ENCODE results near the gene UBASH3B.

UBASH3B gene

DNA sequence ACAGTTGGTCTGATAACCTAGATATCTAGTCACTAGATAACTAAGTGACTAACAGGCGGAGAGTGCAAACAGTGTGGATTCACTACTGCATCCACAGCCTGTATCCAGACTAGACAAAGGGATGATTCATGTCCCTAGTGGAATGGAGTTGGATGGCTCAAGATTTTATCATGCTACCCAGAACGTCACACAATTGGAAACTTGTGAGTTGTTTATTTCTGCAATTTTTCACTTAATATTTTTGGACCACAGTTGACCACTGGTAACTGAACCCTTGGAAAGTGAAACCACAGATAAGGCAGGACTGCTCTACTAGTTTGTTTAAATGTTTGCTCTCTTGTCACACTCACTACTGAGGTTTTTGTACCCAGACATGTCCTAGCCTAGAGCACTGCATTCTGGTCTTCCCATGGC is 76.0 kb downstream of the UBASH3B start:
- no peak for DNase-seq (ENCODE audit: low read depth in 2 of 2)

DNA sequence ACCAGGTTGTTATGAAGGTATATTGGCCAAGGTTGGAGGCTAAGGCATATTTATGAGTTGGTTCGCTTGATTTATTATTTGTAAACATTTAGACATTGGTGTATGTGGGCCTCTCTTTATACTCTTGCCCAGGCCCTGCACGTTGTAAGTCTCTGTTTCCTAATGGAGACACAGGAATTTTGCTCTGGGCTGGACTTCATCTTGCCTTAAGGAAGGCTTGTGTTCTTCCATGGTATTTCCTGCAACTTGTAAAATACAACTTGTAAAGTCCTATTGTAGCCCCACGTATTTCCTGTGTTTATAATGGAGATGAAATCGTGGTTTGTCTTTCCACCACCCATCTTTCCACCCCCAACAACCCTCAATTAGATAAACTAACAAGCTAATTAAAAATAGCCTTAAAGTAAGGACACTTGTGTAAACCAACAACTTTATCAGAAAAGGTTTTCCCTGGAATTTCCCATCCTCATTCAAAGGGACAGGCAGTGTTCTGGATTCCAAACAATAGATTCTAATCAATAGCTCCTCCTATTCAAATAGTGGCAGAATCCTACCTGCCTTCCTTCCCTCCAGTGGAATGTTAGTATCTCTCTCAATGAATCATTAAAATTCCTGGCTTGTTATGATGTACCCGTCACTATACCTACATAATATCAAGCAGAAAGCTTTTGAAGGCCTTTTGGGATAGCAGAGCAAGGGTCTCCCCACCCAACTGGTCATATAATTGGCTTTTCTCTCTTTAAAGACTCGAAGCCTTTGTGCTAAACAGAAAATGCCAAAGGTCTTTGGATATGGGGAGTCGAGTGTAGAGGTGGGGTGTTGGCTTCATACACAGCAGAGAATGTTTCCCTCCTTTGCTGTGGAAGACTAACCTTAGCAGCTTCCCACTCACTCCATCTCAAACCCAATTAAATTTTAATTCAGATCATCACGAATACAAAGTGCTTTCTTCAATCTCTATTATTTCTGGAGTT is 77.1 kb downstream of the UBASH3B start:
- DNase-seq (ENCODE audit: low read depth in 2 of 2): no peak

DNA sequence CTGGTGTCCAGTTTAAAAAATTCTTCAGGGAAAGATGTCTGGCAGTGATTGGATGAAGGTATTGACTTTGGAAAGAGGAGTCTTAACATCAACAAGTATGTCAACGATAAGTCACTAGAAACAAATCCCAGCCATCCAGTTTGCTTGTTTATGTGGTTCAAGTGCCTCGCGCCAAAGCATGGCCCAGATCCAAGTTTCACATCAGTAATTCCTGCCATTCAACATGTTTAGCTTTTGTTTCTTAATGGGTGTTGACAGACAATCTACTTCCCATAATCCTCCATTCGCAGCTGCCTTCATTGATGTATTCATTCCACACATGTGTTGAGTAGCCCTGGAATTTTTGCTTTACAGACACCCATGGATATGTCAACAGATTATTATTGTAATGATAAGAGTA is 77.8 kb downstream of the UBASH3B start:
- no peak for DNase-seq (ENCODE audit: low read depth in 2 of 2)

DNA sequence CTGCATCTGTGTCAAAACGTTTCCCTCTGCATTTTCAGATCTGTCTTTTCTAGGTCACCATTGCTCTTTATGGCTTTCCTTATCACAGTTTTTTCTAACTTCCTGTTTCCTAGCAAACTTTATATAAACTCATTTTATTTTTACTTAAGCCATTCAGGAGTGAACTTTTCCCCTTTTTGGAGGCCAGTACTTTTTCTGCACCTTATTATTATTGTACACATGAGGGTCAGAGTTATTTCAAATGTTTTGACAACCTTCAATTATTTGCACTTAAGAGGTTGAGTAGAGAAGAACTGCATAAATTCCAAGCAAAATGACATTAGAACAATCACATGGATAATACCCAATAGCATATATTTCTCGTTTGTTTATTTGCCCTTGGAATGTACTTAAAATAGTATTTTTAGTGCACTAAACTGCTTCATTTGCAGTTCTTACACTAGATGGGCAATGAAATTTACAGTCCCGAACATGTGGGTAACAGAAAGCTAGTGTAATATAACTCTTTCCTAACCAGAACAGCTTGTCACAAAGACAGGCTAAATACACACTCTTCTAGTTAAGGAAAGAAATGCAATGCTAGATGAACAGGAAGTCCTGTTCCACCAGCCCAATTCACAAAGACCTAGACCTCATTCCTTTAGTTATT is 79.5 kb downstream of the UBASH3B start:
- DNase-seq (ENCODE audit: low read depth in 2 of 2): no peak

DNA sequence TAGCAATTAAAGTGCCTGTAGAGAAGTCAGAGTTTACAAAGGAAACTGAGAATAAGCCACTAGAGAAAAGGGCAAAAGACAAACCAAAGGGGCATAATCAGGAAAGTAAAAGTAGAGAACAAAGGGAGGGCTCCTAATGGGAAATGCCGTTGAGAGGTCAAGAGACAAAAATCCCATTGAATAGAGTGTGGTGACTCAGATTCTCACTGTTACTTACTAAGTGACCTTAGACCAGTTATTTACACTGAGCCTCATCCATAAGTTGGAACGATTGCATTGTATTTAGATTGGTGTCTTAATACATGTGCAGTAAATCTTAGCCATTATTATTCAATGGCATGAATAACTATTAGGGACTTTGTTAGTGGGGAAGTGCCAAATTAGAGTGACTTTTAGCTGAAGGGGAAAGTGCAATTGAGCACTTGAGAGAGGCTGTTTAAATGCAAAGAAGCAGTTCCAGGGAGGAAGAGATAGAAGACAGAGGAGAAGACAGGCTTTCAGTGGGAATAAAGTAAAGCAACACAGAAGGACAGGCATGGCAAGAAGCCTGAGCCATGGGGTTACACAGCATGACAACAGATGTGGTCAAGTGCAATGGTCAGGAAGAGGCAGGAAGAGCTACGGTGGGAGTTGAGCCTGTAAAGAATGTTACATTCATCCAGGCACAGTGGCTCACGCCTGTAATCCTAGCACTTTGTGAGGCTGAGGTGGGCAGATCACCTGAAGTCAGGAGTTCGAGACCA is 82.6 kb downstream of the UBASH3B start:
- no peak for DNase-seq (ENCODE audit: low read depth in 2 of 2)

DNA sequence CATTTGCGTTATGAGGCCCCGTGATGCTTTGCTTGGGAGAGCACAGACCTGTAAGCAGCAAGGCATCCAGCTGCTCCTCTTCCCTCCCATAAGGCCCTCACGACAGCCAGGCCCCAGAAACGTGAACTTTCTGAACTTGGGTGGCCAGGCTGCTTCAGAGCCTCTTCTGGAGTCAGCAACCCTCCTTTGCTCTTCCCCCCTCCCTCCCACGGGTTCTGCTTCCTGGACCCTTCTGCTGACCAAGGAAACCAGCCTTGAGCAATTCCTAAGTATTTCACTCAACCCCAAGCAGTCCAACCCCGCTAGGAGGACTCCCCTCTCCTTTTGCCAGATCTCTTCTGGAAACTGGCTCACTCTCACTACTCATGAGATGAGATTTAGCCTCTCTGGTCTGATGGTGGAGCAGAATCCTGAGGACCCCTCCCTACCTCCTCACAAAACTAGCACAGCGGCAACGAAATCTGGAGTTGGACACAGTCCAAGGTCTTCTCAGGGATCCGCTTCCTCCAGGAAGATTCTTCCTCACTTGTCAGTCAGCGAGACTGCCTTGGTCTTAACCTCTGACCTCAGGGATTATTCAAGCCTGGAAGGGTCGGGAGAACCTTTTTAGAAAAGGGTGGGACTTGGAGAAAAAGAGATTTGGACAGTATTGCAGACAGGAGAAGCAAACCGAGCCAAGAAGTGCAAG is 86.2 kb downstream of the UBASH3B start:
- DNase-seq (ENCODE audit: low read depth in 2 of 2): no peak

DNA sequence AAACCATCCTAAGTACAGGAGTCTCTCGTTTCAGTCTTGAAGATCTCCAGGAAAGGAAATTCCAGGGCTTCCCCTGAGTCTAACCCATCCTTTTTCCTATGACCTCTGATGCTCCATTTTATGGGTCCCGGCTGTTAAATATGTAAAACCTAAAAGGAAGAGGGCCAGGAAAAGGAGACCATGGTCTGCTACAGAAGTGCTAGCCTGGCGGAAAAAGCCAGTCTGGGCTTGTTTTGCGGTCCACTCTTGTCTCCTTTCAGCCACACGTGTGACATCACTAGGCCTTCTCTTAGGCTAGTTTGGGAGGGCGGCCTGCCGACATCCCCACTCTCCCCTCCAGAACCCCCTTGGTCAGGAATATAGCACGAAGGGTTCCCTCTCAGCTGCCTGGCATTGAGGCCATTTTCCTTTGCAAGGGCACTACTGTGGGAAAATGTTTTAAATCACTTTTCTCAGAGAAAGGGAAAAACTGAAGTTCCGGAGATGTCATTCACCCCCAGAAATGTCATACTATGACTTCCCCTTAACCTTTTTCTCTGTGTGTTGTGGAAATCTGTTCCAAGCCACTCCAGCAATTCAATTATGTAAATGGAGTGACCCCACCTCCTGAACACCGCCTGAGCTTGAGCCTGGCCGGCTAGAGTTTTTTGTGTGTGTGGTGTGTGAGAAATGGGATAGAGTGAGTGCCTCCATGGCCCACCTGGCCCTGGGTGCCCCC is 86.9 kb downstream of the UBASH3B start:
- DNase-seq (ENCODE audit: low read depth in 2 of 2): no peak

DNA sequence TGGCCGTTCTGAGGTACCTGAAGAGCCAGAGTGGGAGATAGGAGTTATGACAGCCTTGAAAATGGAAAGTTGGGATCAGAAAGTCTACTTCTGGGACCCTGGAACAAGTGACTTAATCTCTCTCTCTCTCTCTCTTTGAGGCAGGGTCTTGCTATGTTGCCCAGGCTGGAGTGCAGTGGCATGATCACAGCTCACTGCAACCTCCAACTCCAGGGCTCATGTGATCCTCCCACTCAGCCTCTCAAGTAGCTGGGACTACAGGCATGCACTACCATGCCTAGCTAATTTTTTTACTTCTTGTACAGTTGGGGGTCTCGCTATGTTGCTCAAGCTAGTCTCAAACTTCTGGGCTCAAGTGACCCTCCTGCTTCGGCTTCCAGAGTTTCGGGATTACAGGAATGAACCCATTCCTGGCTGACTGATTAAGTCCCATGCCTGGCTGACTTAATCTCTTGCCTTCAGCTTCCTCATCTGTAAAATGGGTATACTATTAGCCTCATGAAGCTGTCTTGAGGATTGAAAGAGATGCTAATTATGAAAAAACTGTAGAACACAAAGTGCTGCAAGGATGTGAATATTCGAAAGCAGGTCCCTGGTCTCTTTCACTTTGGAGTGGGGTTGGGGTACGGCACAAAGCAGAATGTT is 87.7 kb downstream of the UBASH3B start:
- DNase-seq (ENCODE audit: low read depth in 2 of 2): no peak

DNA sequence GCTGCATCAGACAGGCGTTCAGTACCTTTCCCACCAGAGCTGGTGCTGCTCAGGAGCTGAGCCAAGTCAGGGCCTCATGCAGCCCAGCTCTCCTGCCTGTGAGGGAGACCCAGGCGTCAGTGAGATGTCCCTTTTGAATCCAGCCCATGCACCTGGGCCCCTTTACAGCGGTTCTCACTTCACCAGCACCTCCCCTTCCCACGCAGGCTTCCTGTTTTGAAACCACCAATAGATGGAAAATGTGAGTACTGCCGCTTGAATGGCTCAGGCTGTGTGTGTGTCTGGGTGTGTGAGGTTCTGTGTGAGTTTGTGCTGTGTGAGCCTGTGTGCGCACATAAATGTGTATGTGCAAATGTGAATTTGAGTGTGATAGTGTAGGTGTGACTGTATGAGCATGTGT is 88.4 kb downstream of the UBASH3B start:
- no peak for DNase-seq (ENCODE audit: low read depth in 2 of 2)

DNA sequence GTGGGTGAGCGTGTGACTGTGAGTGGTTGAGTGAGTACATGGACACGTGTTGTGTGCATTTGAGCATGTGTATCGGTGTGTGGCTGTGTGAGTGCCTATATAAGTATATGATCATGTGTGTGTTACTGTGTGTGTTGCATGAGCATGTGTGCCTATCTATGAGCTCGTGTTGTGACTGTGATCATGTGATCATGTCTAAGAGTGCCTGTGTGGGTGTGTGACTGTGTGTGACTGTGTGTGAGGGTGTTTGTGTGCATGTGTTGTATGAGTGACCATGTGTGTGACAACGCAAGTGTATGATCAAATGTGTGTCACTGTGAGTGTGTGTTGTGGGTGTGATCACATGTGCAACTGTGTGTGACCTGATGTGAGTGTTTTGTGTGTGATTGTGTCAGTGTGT is 88.8 kb downstream of the UBASH3B start:
- DNase-seq (ENCODE audit: low read depth in 2 of 2): no peak

DNA sequence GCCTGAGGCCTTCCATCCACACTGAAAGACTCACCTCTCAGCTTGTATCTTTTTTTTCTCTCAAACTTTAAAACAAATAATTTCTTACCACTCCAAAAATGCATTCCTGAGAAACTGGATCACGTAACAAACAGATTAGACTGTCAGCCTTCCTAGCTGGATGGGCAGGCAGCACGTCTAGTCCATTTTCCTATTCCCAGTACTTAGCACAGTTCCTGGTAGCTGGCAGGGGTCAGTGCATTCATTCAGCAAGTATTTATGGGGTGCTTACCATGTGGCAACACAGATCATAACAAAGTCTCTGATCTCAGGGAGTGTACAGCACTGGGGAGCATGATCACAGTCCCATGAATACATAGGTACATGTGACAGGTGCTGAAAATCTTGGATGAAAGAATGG is 89.6 kb downstream of the UBASH3B start:
- no peak for DNase-seq (ENCODE audit: low read depth in 2 of 2)

DNA sequence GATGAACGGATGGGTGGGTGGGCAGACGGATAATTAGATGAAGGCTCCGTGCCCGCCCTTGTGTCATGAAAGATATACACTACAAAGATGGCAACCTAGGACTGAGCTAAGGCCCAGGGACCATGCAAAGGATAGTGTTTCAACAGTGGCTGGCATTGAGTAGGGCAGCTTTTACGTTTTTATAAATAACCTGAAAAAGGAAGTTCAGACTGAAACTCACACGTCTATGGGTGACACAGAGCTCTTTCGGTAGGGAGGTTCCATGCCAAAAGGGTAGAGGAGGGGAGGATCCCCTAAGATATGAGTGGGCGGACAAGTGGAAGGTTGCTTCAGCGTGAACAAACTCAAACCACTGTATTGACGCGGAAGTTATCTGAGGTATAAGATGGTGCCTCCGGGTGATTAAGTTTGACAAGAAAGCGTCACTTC is 90.5 kb downstream of the UBASH3B start:
- DNase-seq (ENCODE audit: low read depth in 2 of 2): no peak

DNA sequence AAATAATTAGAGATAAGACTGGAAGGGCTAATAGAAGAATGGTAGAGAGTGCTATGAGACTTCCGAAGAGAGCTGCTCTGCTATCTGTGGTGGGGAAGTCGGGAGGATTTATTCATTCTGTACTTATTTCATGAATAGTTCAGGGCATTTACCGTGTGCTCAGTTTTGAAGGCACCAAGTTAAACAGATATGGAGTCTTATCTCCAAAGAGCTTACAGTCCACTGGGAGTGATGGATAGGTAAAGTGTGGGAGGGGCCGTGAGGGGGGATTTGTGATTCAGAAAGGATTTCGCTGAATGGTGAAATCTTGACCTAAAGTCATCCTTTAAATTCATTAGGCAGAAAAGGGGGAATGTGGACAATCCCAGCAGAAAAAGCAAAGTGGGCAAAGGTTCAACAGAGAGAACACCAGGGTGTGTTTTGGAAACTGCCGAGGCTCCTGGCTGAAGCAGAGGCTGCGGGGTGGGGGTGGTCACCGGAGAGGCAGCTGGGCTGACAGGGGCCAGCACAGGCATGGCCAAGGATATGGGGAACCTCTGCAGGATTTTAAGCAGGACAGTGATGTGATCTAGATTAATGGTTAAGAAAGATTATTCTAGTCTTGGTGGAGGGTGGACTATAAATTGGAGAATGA is 91.2 kb downstream of the UBASH3B start:
- no peak for DNase-seq (ENCODE audit: low read depth in 2 of 2)

DNA sequence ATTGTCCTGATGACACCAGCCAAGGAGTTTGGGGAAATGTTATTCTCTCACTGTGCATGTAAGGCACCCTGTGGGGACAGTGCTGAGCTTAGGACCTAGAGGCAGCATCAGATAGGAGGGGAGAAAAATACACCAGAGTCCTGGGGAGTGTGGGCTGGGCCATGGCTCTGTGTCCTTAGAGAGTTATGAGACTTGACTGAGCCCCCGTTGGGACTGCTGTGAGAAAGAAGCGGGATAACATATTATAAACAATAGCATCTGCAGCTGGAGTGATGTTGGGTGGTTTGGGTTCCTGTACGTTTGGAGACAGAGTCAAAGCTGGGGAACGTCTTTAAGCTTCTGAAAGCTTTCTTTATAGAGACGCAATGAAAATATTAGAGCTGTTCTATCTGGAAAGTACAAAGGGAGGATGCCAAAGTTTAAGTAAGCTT is 91.8 kb downstream of the UBASH3B start:
- DNase-seq (ENCODE audit: low read depth in 2 of 2): no peak

DNA sequence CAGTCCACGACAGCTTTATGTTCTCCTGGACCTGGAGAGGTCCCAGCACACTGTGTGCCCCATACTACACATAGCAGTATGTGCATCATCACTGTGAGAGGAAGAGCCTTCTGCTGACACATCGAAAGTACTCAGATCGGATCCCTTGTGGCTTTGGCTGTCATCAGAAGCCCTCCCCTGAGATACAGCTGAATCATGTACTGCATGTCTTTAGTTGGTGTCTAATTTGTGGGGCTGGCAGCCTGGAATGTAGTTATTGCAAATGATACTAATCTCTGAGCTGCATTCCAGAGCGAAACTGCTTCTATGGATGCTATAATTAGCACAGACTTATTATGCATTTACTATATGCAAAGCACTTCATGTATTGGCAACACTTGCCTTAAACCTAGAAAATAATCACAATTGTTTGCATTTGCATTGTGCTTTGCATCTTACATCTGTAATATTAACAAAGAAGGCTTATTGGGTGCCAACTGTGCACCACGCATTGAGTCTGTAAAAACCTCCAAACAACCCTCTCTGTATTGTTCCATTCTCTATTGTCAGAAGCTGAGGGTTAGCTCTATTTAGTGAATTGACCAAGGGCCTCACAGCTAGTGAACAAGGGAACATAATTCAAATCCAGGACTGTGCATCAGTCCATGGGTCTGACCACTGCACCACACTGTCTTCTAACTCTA is 93.6 kb downstream of the UBASH3B start:
- DNase-seq (ENCODE audit: low read depth in 2 of 2): peak; percentile 94 to 95

DNA sequence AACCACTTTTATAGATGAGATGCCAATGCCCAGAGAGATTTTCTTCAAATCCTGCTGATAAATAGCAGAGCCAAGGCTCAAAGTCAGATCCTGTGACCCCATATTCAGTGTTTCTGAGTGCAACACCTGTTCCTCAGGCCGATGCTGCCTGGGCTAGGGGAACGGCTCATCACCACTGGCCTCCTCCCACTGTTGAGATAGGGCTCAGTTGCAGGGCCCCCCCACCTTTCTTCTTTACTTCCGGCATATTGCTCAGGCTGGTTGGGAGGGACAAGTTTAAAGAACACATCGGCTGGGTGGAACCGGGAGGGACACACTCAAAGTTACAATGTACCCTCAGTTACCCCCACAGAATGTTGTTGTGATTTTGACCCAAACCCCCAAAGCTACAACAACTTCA is 94.5 kb downstream of the UBASH3B start:
- DNase-seq (ENCODE audit: low read depth in 2 of 2): no peak

DNA sequence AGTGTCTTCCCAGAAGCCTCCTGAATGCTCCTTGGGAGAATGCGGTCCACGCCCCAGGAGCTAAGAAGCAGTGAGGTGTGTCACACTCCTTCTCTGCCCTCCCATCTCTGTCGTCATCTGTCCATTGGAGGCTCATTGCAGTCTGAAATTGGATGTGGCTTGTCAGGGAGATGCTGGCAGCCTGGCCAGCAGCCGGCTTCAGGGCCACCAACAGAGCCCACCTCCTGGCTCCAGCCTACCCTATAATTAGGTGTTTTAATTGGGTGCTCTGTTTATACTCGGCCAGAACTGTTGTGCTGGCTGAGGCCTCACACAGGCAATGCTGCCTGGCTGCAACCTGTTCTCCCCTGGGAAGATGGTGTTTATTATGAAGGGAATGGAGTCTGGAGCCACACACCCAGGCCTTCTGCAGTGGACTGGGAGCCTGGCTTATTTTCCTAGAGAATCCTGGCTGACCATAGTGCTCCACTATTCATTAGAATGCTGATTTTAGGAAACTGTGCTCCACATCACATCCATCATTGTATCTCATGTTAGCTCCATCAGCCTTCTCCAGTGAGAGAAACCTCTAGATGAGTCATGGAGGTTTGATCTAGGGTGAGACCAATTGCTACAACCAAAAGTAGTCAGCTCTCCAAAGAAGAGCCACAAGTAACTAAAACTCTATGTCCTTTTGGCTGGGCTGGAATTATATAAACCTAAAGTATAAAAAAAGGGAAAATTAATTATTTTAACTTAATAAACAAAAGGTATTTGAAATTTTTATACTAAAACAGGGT is 96.0 kb downstream of the UBASH3B start:
- DNase-seq (ENCODE audit: low read depth in 2 of 2): no peak

DNA sequence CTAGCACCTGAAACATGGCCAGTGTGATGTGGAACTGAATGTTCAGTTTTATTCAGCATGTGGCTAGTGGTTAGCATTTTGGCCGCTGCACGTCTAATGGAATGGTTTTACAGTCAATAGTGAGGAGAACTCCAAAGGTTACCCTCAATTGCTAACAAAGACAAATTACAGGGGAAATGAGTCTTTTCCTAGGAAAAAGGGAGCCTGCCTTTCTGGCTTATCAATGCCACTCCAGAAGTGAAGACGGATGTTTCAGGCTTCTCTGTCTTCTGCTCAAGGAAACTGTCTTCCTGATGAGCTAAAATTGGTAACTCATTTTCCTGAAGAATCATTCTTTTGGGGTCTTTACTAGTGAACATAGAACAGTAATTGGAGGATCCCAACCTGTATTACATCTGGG is 98.5 kb downstream of the UBASH3B start:
- no peak for DNase-seq (ENCODE audit: low read depth in 2 of 2)

Measured in fibroblast of skin of left quadriceps (primary cell).